Ascending aorta (tissue), 2 donors: ENCODE results near the gene VAT1L. TPM values are rescaled to one million over a fixed set of nuclear protein-coding genes. Genes with fewer than 3 reads are reported as not detected.

ENCODE experiments used
- DNase-seq, 2 donors: peaks; one replicate each; pipeline ENCODE4 v3.0.0-alpha.2; 2019; ENCODE audit warnings: low spot score in 2 of 2
- H3K27ac ChIP-seq, 2 donors: fragments of 200-600 bp; sonication (generic); one replicate each; pipeline ENCODE4 v1.5.1; 2016 to 2017; ENCODE audit warnings: mild to moderate bottlenecking in 1 of 2
- H3K27me3 ChIP-seq: fragments of 200-600 bp; sonication (generic); one replicate; pipeline ENCODE4 v1.5.1; 2017
- H3K36me3 ChIP-seq, 2 donors: fragments of 200-600 bp; sonication (generic); one replicate each; pipeline ENCODE4 v1.5.1; 2016
- H3K4me1 ChIP-seq, 2 donors: fragments of 200-600 bp; sonication (generic); one replicate each; pipeline ENCODE4 v1.5.1; 2016 to 2017; ENCODE audit warnings: mild to moderate bottlenecking in 1 of 2
- H3K4me3 ChIP-seq, 2 donors: fragments of 200-600 bp; sonication (generic); one replicate each; pipeline ENCODE4 v1.5.1; 2016 to 2017; ENCODE audit warnings: mild to moderate bottlenecking in 1 of 2
- H3K9me3 ChIP-seq, 2 donors: fragments of 200-600 bp; sonication (generic); one replicate each; pipeline ENCODE4 v1.5.1; 2016
- CTCF ChIP-seq, 3 experiments: fragments of 200-600 bp in 2 of 3; fragments of 450-650 bp in 1 of 3; sonication (generic) in 2 of 3; IDR thresholded peaks; one replicate each; pipeline ENCODE4 v1.5.1; 2016 to 2019; ENCODE audit warnings: antibody characterized with exemption in 3 of 3, mild to moderate bottlenecking in 1 of 3, moderate library complexity in 1 of 3
- intact Hi-C: fragments of 100-400 bp; cut with DNase I; formaldehyde crosslinking; loops from one replicate; pipeline ENCODE4 v1.15.1; 2023
- total RNA-seq: library from RNA; depleted of rRNA; stranded (reverse); fragments of >200 nt; gene quantifications from one replicate; pipeline ENCODE4 v1.1.0, GENCODE V29; 2016

Gene VAT1L
- total RNA-seq, 1 donor from 2014 or later, result 12.6 TPM

- no peak for DNase-seq
- Histone ChIP-seq H3K27ac (peak overlapping the region; percentile 50 to 60), H3K4me3 (peak overlapping the region; percentile 73 to 80), H3K36me3 (no peaks in the 10 kb centered on the region), H3K9me3 (no peaks in the 10 kb centered on the region), H3K4me1 (peaks cover 0 to 8% of the 10 kb centered on the region in 2 donors), H3K27me3 (no peaks in the 10 kb centered on the region)
- intact Hi-C loops, result loop anchor here (2.0 to 10.0 kb wide), 6 partner anchors 67 to 315 kb away; partner anchors contain the start of gene NUDT7
- no peak for TF ChIP-seq CTCF (IDR thresholded peaks at IDR 0.05)
Observed at GRCh38 chr16:77789085-77790008, 983 bp downstream of the VAT1L start.

DNA sequence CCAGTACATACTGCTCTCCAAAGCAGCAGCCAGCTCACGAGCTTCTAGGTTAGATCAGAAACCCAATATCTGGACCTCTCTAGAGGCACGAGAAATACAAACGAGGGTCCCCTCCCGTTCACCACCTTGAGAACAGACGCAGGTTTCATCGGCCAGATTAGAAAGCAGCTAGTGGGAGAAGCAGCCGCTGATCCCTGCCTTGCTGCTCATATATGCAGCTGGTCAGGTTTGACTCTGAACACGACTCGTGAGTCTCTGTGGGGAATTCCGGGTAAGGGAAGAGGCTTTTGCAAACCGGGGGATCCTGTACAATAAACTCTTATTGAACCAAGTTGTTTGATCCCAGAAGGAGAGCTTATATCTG is 1.6 kb downstream of the VAT1L start:
- TF ChIP-seq CTCF (IDR thresholded peaks at IDR 0.05), result no peak
- Histone ChIP-seq H3K27me3 (no peaks in the 10 kb centered on the region), H3K27ac (peak overlapping the region; percentile 50 to 60), H3K9me3 (no peaks in the 10 kb centered on the region), H3K4me3 (peak overlapping the region; percentile 73 to 80), H3K36me3 (no peaks in the 10 kb centered on the region), H3K4me1 (peaks cover 0 to 8% of the 10 kb centered on the region in 2 donors)
- intact Hi-C loops, result no loop called here
- DNase-seq, result no peak

GRCh38 chr16:77790912-77791311 is 2.5 kb downstream of the VAT1L start:
- Histone ChIP-seq H3K27ac (no peak overlapping the region), H3K4me1 (peaks cover 0 to 8% of the 10 kb centered on the region in 2 donors), H3K4me3 (peak overlapping the region in 1 of 2 donors; percentile 80), H3K36me3 (no peaks in the 10 kb centered on the region), H3K9me3 (no peaks in the 10 kb centered on the region), H3K27me3 (no peaks in the 10 kb centered on the region)
- no peak for DNase-seq
- intact Hi-C loops, result no loop called here
- no peak for TF ChIP-seq CTCF (IDR thresholded peaks at IDR 0.05)

- no peak for DNase-seq
- no peaks in the 10 kb centered on the region for H3K36me3 ChIP-seq
- no peaks in the 10 kb centered on the region for H3K9me3 ChIP-seq
- intact Hi-C loops, result no loop called here
- H3K27ac ChIP-seq, result no peak overlapping the region
- H3K27me3 ChIP-seq, result no peaks in the 10 kb centered on the region
- peaks cover 0 to 2% of the 10 kb centered on the region in 2 donors for H3K4me1 ChIP-seq
- TF ChIP-seq CTCF (IDR thresholded peaks at IDR 0.05), result no peak
- no peak overlapping the region for H3K4me3 ChIP-seq
Observed at GRCh38 chr16:77793417-77793816, 5.1 kb downstream of the VAT1L start.

GRCh38 chr16:77794586-77794985 is 6.2 kb downstream of the VAT1L start:
- H3K27me3 ChIP-seq, result no peaks in the 10 kb centered on the region
- no peak for TF ChIP-seq CTCF (IDR thresholded peaks at IDR 0.05)
- no peak overlapping the region for H3K27ac ChIP-seq
- intact Hi-C loops, result no loop called here
- H3K36me3 ChIP-seq, result no peaks in the 10 kb centered on the region
- peaks cover 0 to 3% of the 10 kb centered on the region in 2 donors for H3K4me1 ChIP-seq
- no peak for DNase-seq
- no peak overlapping the region for H3K4me3 ChIP-seq
- no peaks in the 10 kb centered on the region for H3K9me3 ChIP-seq
